GM21381 (cell line): Measurements from ENCODE around the gene DNAJB14.

Source experiments
- ATAC-seq: cut with Tn5 transposase; IDR thresholded peaks from one replicate; pipeline ENCODE4 v1.9.1; 2021; ENCODE audit warnings: mild to moderate bottlenecking, moderate library complexity; ENCODE audit not compliant: unreplicated experiment

DNAJB14 gene

GRCh38 chr4:99945718-99946355 is 581 bp downstream of the DNAJB14 start:
- ATAC-seq: no peak

GRCh38 chr4:99943904-99944437 is 2.4 kb downstream of the DNAJB14 start:
- ATAC-seq: no peak

DNA sequence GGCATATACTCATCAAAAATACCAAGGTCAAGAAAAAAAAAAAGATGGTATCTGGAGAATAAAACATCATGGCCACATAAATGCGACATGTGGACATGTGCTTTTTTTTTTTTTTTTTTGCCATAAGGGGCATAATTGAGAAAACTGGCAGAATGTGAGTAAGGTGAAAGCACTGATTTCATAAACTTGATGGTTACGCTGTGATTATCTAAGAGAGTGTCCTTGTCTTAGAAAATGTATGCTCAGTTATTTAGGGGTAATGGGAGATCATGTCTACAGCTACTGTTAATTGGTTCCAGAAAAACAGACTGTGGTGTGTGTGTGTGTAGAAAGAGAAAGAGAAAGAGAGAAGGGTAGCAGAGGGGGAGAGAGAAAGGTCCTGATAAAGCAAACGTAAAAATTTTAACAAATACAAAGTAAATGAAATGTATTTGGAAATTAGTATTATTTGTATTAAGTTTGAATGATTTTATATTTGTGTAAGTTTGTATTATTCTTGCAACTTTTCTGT is 8.1 kb downstream of the DNAJB14 start:
- no peak for ATAC-seq

DNA sequence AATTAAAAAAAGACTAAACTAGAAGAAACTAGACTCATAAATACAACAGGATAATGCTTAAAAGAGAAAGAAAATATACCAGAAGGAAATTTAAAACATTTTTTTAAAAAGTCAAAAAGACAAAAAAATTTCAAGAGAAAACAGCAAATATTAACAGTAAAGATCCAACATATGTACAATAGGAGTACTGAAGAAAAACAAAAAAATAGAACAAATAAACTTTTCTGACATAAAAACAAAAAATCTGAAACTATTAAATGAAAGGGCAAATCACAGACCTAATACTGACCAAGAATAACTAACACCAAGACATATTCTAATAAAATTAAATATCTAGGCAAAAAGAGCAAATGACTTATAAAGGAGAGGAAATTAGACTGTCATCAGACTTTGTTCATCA is 11.5 kb downstream of the DNAJB14 start:
- no peak for ATAC-seq

- ATAC-seq: no peak
These were observed 18.9 kb downstream of the DNAJB14 start for GRCh38 chr4:99927566-99927965.

DNA sequence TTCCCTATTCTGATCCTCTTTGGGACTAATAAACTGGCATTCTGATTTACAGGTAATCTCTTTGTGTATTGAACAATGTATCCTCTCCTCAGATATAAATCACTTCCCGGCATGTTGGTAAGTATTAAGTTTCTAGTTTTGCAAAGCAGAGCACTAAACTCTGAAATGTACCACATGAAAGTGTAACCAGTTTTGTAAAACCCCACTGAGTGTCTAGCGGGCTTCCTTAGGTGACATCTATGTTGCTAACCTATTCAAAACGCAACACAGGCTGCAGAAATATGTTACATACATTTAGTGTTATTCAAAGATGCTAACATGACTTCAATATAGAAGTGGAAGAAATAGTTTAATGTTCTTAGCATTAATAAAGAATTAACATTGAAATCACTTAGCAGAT is 25.2 kb downstream of the DNAJB14 start:
- ATAC-seq: no peak

DNA sequence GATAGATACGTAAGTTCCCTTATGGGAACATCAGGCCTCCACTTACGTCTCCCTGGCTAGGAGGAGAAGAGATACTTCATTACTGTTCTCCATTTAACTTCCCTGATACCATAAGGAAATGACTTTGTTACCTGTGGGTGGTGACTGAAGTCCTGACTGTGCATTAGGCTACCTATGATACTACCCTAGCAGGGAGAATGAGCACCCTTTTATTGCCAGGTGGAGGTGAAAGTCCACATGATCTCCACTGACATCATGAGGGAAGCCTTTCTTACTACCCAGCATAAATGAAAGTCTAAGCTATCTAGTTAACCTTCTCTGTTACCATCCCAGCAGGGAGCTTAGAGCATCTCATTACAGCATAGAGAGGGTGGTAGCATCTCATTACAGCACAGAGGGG is 27.8 kb downstream of the DNAJB14 start:
- ATAC-seq: no peak

GRCh38 chr4:99917575-99917974 is 28.8 kb downstream of the DNAJB14 start:
- ATAC-seq: no peak

DNA sequence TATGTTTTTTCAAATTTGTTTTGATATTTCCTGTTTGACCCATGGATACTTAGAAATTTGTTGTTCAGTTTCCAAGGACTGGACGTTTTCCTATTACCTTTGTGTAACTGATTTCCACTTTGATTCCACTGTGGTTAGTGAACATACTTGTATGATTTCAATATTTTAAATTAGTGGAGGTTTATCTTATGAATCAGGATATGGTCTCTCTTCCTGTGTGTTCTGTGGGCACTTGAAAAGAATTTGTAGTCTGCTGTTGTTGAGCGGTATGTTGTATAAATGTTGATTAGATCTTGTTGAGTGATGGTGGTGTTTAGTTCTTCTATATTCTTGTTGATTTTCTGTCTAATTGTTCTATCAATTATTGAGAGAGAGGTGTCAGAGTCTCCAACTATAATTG is 31.0 kb downstream of the DNAJB14 start:
- ATAC-seq: no peak

GRCh38 chr4:99894998-99895397 is 51.4 kb downstream of the DNAJB14 start:
- ATAC-seq: no peak

DNA sequence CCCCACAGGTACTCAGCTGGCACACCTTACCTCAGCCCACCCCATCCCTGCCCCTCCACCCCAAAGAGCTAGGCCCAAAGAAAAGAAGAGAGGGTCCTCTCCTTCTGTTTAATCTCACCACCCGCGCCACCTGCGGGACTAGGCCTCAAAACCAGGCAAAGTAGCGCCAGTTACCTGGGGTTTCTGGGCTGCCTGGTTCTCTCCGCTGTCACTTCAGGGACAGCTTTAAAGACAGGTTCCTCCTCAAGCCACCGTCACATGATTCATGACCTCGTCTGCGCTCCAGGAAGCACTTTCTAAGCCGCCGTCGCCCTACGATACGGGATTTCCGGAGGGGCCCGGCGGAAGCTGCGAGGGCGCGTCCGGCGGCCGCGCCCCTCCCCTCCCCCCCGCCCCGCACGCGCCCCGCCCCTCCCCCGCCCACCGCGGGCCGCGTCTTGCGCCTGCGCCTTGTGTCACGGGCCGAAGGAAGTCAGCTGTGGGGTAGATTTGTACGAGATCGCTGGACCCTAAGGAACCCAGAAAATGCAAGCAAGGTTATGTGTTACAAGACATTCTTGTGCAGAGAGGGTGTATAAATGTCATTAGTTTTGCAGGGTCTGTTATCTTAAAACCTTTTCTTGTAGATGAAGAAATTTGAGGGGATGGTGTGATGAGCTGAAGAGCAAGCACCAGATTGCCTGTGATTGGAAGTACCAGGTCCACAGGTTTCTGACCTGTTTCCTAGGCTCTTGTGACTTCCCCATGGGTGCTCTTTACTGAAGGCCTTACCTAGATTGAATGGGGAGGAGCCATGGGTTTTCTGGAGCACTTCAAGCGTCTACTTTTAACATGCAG is 52.0 kb downstream of the DNAJB14 start, which contains the start of gene LAMTOR3:
Gene LAMTOR3 (minus strand): TSS at position 267 of the 837 bp plus-strand sequence. CDS start 464 bp downstream, outside the sequence.
- peak; percentile 99 for ATAC-seq

DNA sequence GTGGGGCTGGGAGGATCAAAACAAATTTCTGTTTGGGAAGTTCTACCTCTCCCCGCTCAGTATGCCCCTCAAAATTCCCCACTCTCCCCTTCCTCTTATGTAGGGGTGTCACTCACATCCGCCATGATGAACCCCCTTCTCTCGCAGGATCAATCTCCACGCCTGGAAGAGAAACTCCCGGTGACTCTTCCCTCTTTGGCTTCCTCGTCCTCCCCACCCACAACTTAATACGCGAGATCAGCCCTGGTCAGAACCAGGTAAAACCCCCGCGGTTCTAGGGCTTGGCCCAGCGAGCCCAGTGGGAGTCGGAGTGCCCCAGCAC is 52.6 kb downstream of the DNAJB14 start:
- no peak for ATAC-seq

DNA sequence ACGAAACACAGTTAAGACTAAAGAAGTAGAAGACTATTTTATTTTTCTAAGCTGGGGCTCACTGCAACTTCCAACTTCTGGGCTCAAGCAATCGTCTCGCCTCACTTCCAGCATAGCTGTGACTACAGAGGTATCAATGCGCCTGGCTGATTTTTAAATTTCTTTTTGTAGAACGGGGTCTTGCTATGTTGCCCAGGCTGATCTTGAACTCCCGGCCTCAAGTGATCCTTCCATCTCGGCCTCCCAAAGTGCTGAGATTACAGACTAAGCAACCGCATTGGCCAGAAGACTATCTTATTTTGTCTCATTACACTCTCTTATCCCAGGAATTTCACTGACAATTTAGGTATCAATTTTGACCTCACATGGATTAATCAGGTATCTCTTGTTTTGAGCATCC is 53.4 kb downstream of the DNAJB14 start:
- ATAC-seq: no peak

DNA sequence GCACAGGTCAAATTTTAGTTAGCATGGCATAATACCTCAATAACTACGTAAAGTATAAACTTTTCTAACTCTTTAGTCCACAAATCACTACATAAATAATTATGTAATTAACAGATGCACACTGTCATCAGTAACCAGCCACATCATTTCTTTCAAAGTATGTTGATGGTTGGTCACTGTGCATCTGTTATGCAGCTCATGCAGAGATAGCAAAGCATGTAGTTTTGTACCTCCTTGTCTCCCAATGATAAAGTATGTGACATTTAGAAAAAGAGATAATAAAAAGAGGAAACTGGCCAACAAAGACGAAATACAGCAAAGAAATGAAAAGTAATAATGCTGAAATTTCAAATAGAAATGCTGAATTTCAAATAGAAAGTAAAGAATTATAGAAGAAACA is 55.1 kb downstream of the DNAJB14 start:
- no peak for ATAC-seq

DNA sequence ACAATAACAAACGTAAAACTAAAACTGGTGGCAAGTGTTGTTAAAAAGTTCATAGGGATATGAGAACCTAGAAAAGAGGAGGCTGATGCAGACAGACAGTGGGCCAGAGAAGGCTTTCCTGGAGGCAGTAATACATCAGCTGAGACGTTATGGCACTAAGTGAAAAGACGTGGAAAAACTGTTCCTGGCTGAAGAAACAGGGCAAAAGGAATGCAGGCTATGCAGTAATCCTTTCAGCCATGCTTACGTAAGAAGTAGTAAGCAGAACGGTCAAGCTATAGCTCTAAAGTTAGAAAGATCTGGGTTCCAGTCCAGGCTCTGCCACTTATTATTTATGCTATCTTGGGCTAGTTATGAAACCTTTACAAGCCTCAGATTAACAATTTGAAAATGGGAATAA is 58.6 kb downstream of the DNAJB14 start:
- no peak for ATAC-seq

DNA sequence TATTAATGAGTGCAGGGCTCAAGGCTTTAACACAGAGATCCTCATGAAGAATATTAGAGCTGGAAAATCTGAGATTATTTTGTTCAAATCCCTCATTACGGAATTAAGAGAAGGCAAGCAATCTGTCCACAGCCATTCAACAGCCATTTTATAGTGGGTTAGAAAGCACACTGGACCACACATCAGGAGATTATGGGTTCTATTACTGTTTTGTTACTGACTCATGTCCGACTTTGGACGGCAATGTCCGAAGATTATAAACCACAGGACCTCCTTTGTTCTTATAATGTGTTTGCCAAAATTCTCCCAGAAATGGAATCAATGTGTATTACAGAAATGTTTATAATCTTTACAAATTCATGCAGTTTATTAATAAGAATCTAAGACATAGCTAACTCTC is 60.3 kb downstream of the DNAJB14 start:
- no peak for ATAC-seq

GRCh38 chr4:99885687-99886086 is 60.7 kb downstream of the DNAJB14 start:
- ATAC-seq: no peak

DNA sequence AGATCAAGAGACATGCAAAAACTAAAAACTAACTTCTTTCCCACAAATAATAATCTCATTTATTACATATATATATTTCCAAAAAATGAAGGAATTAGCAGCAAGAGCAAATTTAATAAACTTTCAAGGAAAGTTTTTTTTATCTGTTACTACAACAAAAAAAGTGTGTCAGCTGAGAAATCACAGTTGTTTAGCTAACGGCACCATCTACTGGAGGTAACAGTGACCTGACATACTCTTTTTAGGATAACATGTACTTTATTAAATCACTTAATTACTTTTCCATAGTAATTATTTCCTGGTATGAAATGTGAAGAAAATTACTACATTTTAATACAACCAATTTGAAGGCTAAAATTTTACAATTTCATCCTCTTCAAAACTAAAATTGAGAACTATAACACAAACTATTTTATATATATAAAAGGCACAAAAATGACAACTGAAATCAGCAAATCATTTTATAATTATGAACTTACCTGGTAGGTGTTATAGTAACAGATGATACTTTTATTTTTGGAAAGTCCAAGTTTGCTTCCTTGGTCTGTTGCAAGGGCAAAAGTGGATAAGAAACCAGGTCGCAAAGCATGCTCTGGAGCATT is 61.3 kb downstream of the DNAJB14 start:
- ATAC-seq: no peak

DNA sequence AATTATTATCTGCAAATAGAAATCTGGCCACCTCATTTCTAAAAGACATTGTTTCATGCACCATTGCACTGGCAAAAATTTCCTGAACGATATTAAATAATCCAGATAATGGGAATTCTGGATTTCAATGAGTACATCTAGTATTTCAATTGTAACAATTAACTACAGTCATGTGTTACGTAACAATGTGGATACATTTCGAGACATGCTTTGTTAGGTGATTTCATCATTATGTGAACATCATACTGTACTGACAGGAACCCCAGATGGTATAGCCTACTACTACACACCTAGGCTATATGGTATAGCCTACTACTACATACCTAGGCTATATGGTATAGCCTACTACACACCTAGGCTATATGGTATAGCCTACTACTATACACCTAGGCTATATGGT is 67.0 kb downstream of the DNAJB14 start:
- no peak for ATAC-seq

DNA sequence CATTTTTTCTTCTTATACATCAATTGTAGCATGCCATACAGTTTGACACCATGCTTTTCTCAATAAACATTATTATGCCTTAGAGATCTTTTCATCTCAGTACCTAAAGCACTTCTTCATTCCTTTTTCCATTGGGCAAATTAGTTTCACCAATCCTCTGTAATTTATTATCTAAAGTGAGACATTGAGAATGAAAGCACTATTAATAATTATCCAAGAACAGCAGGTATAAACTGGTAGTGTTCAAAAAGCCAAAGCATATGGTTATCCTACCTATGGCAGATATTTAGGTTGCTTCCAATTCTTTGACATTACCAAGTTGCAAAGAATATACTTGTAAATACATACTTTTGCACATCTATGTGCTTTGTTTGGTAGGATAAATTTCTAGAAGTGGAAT is 67.8 kb downstream of the DNAJB14 start:
- no peak for ATAC-seq

DNA sequence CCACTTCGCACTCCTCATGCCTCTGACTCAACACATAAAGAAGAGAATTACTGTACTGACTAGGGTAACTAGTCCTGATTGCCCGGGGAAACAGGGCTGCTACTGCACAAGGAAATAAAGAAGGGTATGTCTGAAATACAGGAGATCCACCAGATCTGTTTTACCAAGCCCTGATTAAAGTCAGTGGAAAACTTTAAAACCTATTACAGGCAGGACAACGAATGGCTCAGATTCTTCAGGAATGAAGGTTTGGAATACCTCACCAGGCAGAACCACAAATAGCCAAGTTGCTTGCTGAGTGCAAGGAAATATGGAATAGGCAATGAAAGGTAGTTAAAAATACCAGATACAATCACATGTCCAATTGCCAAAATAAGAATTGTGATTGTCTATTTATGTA is 69.5 kb downstream of the DNAJB14 start:
- no peak for ATAC-seq

GRCh38 chr4:99875071-99875470 is 71.3 kb downstream of the DNAJB14 start:
- ATAC-seq: no peak
